HG02943 (cell line): Measurements from ENCODE around the gene RPRD2.
"Not testable (repeated sequence)": the region's sequence is repeated elsewhere in the genome, so short reads cannot be mapped to it uniquely, and the experiment has no call there.

Experiments
- ATAC-seq: cut with Tn5 transposase; IDR thresholded peaks from one replicate; pipeline ENCODE4 v1.9.1; 2021; ENCODE audit warnings: mild to moderate bottlenecking, low read depth, moderate library complexity; ENCODE audit not compliant: unreplicated experiment

RPRD2 gene

GRCh38 chr1:150387200-150387599 is 23.3 kb downstream of the RPRD2 start:
- ATAC-seq, result no peak

- no peak for ATAC-seq
These were observed 24.3 kb downstream of the RPRD2 start for GRCh38 chr1:150388241-150388640.

- no peak for ATAC-seq
These were observed 25.7 kb downstream of the RPRD2 start for GRCh38 chr1:150389650-150390049.

- no peak for ATAC-seq
These were observed 28.7 kb downstream of the RPRD2 start for GRCh38 chr1:150392627-150393026.

GRCh38 chr1:150395115-150395514 is 31.2 kb downstream of the RPRD2 start:
- ATAC-seq, result not testable (repeated sequence)

- ATAC-seq, result no peak
These were observed 33.6 kb downstream of the RPRD2 start for GRCh38 chr1:150397392-150398032.

- no peak for ATAC-seq
These were observed 40.5 kb downstream of the RPRD2 start for GRCh38 chr1:150404465-150404864.

- no peak for ATAC-seq
These were observed 41.7 kb downstream of the RPRD2 start for GRCh38 chr1:150405660-150406059.

GRCh38 chr1:150406483-150406882 is 42.5 kb downstream of the RPRD2 start:
- ATAC-seq, result no peak

- no peak for ATAC-seq
These were observed 43.4 kb downstream of the RPRD2 start for GRCh38 chr1:150407330-150407729.

- no peak for ATAC-seq
These were observed 44.9 kb downstream of the RPRD2 start for GRCh38 chr1:150408800-150409199.

- ATAC-seq, result no peak
These were observed 45.8 kb downstream of the RPRD2 start for GRCh38 chr1:150409504-150410362.

- ATAC-seq, result no peak
These were observed 46.7 kb downstream of the RPRD2 start for GRCh38 chr1:150410582-150411101.

GRCh38 chr1:150414592-150414991 is 50.6 kb downstream of the RPRD2 start:
- no peak for ATAC-seq

- no peak for ATAC-seq
These were observed 51.9 kb downstream of the RPRD2 start for GRCh38 chr1:150415800-150416199.

GRCh38 chr1:150420560-150421265 is 56.8 kb downstream of the RPRD2 start:
- no peak for ATAC-seq

- ATAC-seq, result no peak
These were observed 58.6 kb downstream of the RPRD2 start for GRCh38 chr1:150422541-150422940.

- no peak for ATAC-seq
These were observed 65.9 kb downstream of the RPRD2 start for GRCh38 chr1:150429805-150430204.

GRCh38 chr1:150441121-150441520 is 77.2 kb downstream of the RPRD2 start:
- no peak for ATAC-seq

- no peak for ATAC-seq
These were observed 80.3 kb downstream of the RPRD2 start for GRCh38 chr1:150444232-150444631.

- no peak for ATAC-seq
These were observed 92.2 kb downstream of the RPRD2 start for GRCh38 chr1:150456146-150456647.
